IMR-90 (cell line): Measurements from ENCODE around the gene PSG4. TPM values are rescaled to one million over a fixed set of nuclear protein-coding genes. Genes with fewer than 3 reads are reported as not detected.
"Not testable (repeated sequence)": the region's sequence is repeated elsewhere in the genome, so short reads cannot be mapped to it uniquely, and the experiment has no call there.

Experiments used
- ATAC-seq: fragments of 200-7000 bp; cut with Tn5 transposase; 2 replicates; pipeline ENCODE4 v1.9.1; 2020; ENCODE audit warnings: low read depth, mild to moderate bottlenecking, moderate library complexity
- BruUV-seq: library from RNA; stranded (reverse); fragments of 400-500 nt; replicated peaks from 2 replicates; lab custom pipeline; 2021; lab: Mats Ljungman, UMichigan
- CTCF ChIA-PET: fragments of 300-600 bp; formaldehyde crosslinking; extraction: SDS; loops from one replicate; lab custom pipeline; 2021; ENCODE audit warnings: antibody characterized with exemption; lab: Yijun Ruan, JAX
- POLR2A ChIA-PET: fragments of 300-600 bp; sonication (Branson Sonifier 250); formaldehyde crosslinking; loops from one replicate; lab custom pipeline; 2022; ENCODE audit warnings: antibody characterized with exemption; ENCODE audit not compliant: unreplicated experiment; lab: Charles Lee
- DNase-seq: peaks from one replicate; pipeline ENCODE4 v3.0.0; 2013
- H2AFZ ChIP-seq: replicated peaks from 2 replicates; pipeline ENCODE3; 2013; ENCODE audit warnings: low read length, mild to moderate bottlenecking; ENCODE audit not compliant: poor library complexity
- H2AK5ac ChIP-seq: 2 replicates; pipeline ENCODE4 v1.6.1; 2013; ENCODE audit warnings: low read depth, low read length, inconsistent platforms
- H2AK9ac ChIP-seq: replicated peaks from 2 replicates; pipeline ENCODE3; 2013; ENCODE audit warnings: mild to moderate bottlenecking, low read depth, low read length, moderate library complexity; ENCODE audit not compliant: poor library complexity
- H2BK120ac ChIP-seq: 2 replicates; pipeline ENCODE4 v1.6.1; 2013; ENCODE audit warnings: low read depth, low read length, inconsistent platforms
- H2BK15ac ChIP-seq: 3 replicates; pipeline ENCODE4 v1.6.1; 2013; ENCODE audit warnings: low read depth, low read length, inconsistent platforms
- H2BK20ac ChIP-seq: 2 replicates; pipeline ENCODE4 v1.6.1; 2013; ENCODE audit warnings: low read depth, mild to moderate bottlenecking, inconsistent platforms, low read length, moderate library complexity
- H2BK5ac ChIP-seq: 2 replicates; pipeline ENCODE4 v1.6.1; 2013; ENCODE audit warnings: mild to moderate bottlenecking, low read depth, low read length, inconsistent platforms; ENCODE audit not compliant: poor library complexity, severe bottlenecking
- H3K14ac ChIP-seq: replicated peaks from 2 replicates; pipeline ENCODE4 v1.6.1; 2013; ENCODE audit warnings: low read depth, low read length, inconsistent platforms
- H3K18ac ChIP-seq: 2 replicates; pipeline ENCODE4 v1.6.1; 2013; ENCODE audit warnings: low read depth, low read length, control low read depth
- H3K23ac ChIP-seq: 2 replicates; pipeline ENCODE4 v1.6.1; 2013; ENCODE audit warnings: low read depth, low read length, inconsistent platforms
- H3K27ac ChIP-seq: 2 replicates; pipeline ENCODE4 v1.5.1; 2013; ENCODE audit warnings: mild to moderate bottlenecking, control low read depth, low read length; ENCODE audit not compliant: insufficient read depth
- H3K27me3 ChIP-seq: 2 replicates; pipeline ENCODE4 v1.6.1; 2013; ENCODE audit warnings: low read length; ENCODE audit not compliant: control insufficient read depth, insufficient read depth
- H3K36me3 ChIP-seq: 2 replicates; pipeline ENCODE4 v1.6.1; 2013; ENCODE audit warnings: low read length, mixed read lengths; ENCODE audit not compliant: control insufficient read depth, insufficient read depth
- H3K4ac ChIP-seq: 2 replicates; pipeline ENCODE4 v1.6.1; 2013; ENCODE audit warnings: low read depth, low read length, inconsistent platforms
- H3K4me1 ChIP-seq: 2 replicates; pipeline ENCODE4 v1.6.1; 2013; ENCODE audit warnings: low read length, mixed read lengths; ENCODE audit not compliant: control insufficient read depth, insufficient read depth
- H3K4me2 ChIP-seq: 2 replicates; pipeline ENCODE4 v1.6.1; 2013; ENCODE audit warnings: low read depth, mild to moderate bottlenecking, control low read depth, low read length, moderate library complexity
- H3K4me3 ChIP-seq: 2 replicates; pipeline ENCODE4 v1.5.1; 2013; ENCODE audit warnings: low read depth, mild to moderate bottlenecking, control low read depth, low read length, moderate library complexity; ENCODE audit not compliant: insufficient read depth
- H3K56ac ChIP-seq: 2 replicates; pipeline ENCODE4 v1.6.1; 2013; ENCODE audit warnings: low read length, inconsistent platforms; ENCODE audit not compliant: insufficient read depth; ENCODE audit errors: extremely low read depth
- H3K79me1 ChIP-seq, 2 experiments: 2 replicates each; pipeline ENCODE4 v1.6.1; 2013; ENCODE audit warnings: low read length in 2 of 2, inconsistent platforms in 1 of 2, low read depth in 1 of 2
- H3K9ac ChIP-seq: 2 replicates; pipeline ENCODE4 v1.6.1; 2013; ENCODE audit warnings: low read depth, low read length, control low read depth
- H3K9me1 ChIP-seq: 2 replicates; pipeline ENCODE4 v1.6.1; 2013; ENCODE audit warnings: low read length, inconsistent platforms; ENCODE audit not compliant: insufficient read depth
- H3K9me3 ChIP-seq: 2 replicates; pipeline ENCODE4 v1.6.1; 2013; ENCODE audit warnings: low read length; ENCODE audit not compliant: control insufficient read depth, insufficient read depth
- H4K20me1 ChIP-seq: 2 replicates; pipeline ENCODE4 v1.6.1; 2013; ENCODE audit warnings: low read length, inconsistent platforms; ENCODE audit not compliant: insufficient read depth
- H4K5ac ChIP-seq: 2 replicates; pipeline ENCODE4 v1.6.1; 2013; ENCODE audit warnings: mild to moderate bottlenecking, low read depth, low read length, control low read depth
- H4K8ac ChIP-seq, 2 experiments: 2 replicates each; pipeline ENCODE4 v1.6.1; 2013; ENCODE audit warnings: low read depth in 2 of 2, low read length in 2 of 2, control low read depth in 1 of 2, inconsistent platforms in 1 of 2
- H4K91ac ChIP-seq: 2 replicates; pipeline ENCODE4 v1.6.1; 2013; ENCODE audit warnings: low read depth, low read length, inconsistent platforms; ENCODE audit not compliant: insufficient read depth
- WGBS, 2 experiments: methylation state at CpG; one replicate each; pipeline versions ENCODE4 v1.1.5 to v1.1.7; 2013; ENCODE audit warnings: missing lambda C conversion rate in 2 of 2; ENCODE audit not compliant: insufficient read length in 1 of 2; ENCODE audit errors: extremely low coverage in 2 of 2; 5-methylcytosine and 5-hydroxymethylcytosine counted together
- dilution Hi-C: fragments of 300-500 bp; cut with HindIII; formaldehyde crosslinking; loops from one replicate; pipeline ENCODE4 v1.14.3; 2018; ENCODE audit warnings: low sequenced_read_pairs; ENCODE audit not compliant: unreplicated experiment
- in situ Hi-C: fragments of 300-500 bp; cut with MboI; formaldehyde crosslinking; loops from 3 replicates; pipeline ENCODE4 v1.14.3; 2019; ENCODE audit warnings: low sequenced_read_pairs, inconsistent platforms, mixed read lengths
- intact Hi-C: fragments of 100-400 bp; cut with micrococcal nuclease; formaldehyde crosslinking; loops from 2 replicates; pipeline ENCODE4 v1.10.0; 2022
- polyA plus RNA-seq, 3 experiments: library from polyadenylated mRNA; depleted of rRNA; stranded (reverse); fragments of >200 nt; gene quantifications; 2 replicates each; pipeline ENCODE4 v1.2.3, GENCODE V29; 2012; ENCODE audit warnings: low replicate concordance in 1 of 3
- total RNA-seq: library from RNA; depleted of rRNA; stranded (reverse); fragments of >200 nt; gene quantifications from 2 replicates; pipeline ENCODE4 v1.2.3, GENCODE V29; 2012
- TF ChIP-seq, protein P1 (sequence below): fragments of 150-350 bp; IDR thresholded peaks from 2 replicates; pipeline ENCODE4 v1.6.1; 2017; ENCODE audit warnings: mild to moderate bottlenecking, antibody characterized with exemption, low read length, low read depth

Gene PSG4
- total and polyA plus RNA-seq, 2 of the 4 experiments (the other 2 are of a cell fraction): 106 to 223 TPM

- TF ChIP-seq, protein P1, sequence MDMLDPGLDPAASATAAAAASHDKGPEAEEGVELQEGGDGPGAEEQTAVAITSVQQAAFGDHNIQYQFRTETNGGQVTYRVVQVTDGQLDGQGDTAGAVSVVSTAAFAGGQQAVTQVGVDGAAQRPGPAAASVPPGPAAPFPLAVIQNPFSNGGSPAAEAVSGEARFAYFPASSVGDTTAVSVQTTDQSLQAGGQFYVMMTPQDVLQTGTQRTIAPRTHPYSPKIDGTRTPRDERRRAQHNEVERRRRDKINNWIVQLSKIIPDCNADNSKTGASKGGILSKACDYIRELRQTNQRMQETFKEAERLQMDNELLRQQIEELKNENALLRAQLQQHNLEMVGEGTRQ: peak; percentile 24; the same call in 1 of the 2 replicates
- H3K4me3 ChIP-seq, POLR2A ChIA-PET, BruUV-seq, H2BK15ac ChIP-seq, H3K9me1 ChIP-seq, H3K9me3 ChIP-seq, CTCF ChIA-PET, H2AK9ac ChIP-seq, in situ Hi-C loops, H3K27me3 ChIP-seq, H3K36me3 ChIP-seq, H4K20me1 ChIP-seq, intact Hi-C loops, H2AFZ ChIP-seq, dilution Hi-C loops: not testable (repeated sequence)
- peak overlapping the region; percentile 100 for H4K5ac ChIP-seq
- DNase-seq (peak; percentile 67), ATAC-seq (peak; percentile 81)
- peaks cover 14% of the 10 kb centered on the region for H3K4me1 ChIP-seq
- H2BK120ac ChIP-seq: peak overlapping the region; percentile 99
- H3K4ac ChIP-seq: peak overlapping the region; percentile 99; the same call in 1 of the 2 replicates
- H4K91ac ChIP-seq: peak overlapping the region; percentile 100
- H3K27ac ChIP-seq: peak overlapping the region; percentile 99
- peak overlapping the region; percentile 16; the same call in 1 of the 2 replicates for H3K14ac ChIP-seq
- peak overlapping the region; percentile 83 for H3K56ac ChIP-seq
- H2BK5ac ChIP-seq: peak overlapping the region; percentile 100
- peak overlapping the region; percentile 95 for H2BK20ac ChIP-seq
- WGBS, 2 experiments: no CpG with 5 or more reads among the region's 7 CpGs
- H3K23ac ChIP-seq: peak overlapping the region; percentile 4; the same call in 1 of the 2 replicates
- H3K4me2 ChIP-seq: 0 out of 2 replicates have a peak overlapping the region, but pooled peaks have one; percentile 34
- peaks cover 9 to 24% of the 10 kb centered on the region in 2 experiments; a peak in 3 of 4 replicates for H3K79me1 ChIP-seq
- peak overlapping the region; percentile 23 for H3K9ac ChIP-seq
- peak overlapping the region; percentile 76 to 98 for H4K8ac ChIP-seq
- peak overlapping the region; percentile 100 for H3K18ac ChIP-seq
- peak overlapping the region; percentile 98; the same call in 1 of the 2 replicates for H2AK5ac ChIP-seq
Measured at GRCh38 chr19:43201337-43201801, 4.1 kb downstream of the PSG4 start.

DNA sequence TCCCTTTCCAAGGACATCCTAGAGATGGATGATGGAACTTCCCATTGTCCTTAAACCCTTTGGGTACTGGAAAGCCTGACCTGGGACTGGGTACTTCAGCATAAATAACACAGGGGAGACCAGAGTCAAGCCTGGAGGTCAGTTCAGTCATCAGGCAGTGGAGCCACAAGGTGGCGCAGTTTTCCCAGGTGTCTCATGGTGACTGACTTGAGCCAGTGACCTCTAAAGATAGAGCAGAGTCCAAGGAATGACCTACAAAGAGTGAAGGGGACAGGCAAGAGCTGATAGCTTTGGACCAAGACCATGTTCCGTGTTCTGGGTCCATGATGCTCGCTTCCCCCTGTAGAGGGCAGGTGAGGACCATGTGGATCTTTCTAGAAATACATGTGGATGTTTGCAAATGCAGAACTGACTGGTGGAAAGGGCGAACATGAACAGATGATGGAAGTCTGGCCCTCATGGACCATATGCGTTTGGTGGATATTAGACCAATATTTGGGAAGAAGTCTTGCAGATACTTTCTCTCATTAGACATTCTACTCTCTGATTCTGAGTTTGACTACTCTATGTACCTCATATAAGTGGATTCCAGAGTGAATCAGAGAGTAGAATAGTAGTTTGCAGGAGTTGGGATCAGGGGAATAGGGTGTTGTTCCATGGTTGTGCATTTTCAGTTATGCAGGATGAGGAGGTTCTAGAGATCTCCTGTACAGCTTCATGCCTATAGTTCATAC, 6.6 kb downstream of the PSG4 start:
- H2BK15ac ChIP-seq, H3K4me2 ChIP-seq, ATAC-seq, H3K27me3 ChIP-seq, H4K91ac ChIP-seq, H3K18ac ChIP-seq, H2BK5ac ChIP-seq, H3K79me1 ChIP-seq, H4K20me1 ChIP-seq, H3K9me1 ChIP-seq, in situ Hi-C loops, H3K23ac ChIP-seq, dilution Hi-C loops, DNase-seq, BruUV-seq, H2AK9ac ChIP-seq, H3K36me3 ChIP-seq, H3K4me3 ChIP-seq, H3K56ac ChIP-seq, intact Hi-C loops, H4K5ac ChIP-seq, H2AFZ ChIP-seq, H3K27ac ChIP-seq, H3K9me3 ChIP-seq, POLR2A ChIA-PET, CTCF ChIA-PET, H3K4ac ChIP-seq, H3K14ac ChIP-seq, H2BK120ac ChIP-seq, H3K9ac ChIP-seq, H2BK20ac ChIP-seq: not testable (repeated sequence)
- H4K8ac ChIP-seq: 0 out of 4 replicates have a peak overlapping the region, but pooled peaks of 1 of the 2 experiments have one; percentile 16
- H3K4me1 ChIP-seq: peaks cover 11% of the 10 kb centered on the region
- WGBS, 2 experiments: no CpG with 5 or more reads among the region's 5 CpGs
- H2AK5ac ChIP-seq: peak overlapping the region; percentile 39; the same call in 1 of the 2 replicates
